B cell (primary cell): Measurements from ENCODE around the gene OXGR1. TPM values are rescaled to one million over a fixed set of nuclear protein-coding genes. Genes with fewer than 3 reads are reported as not detected.

Source experiments
- ATAC-seq: fragments of 200-7000 bp; cut with Tn5 transposase; one replicate; pipeline ENCODE4 v1.10.0; 2021; ENCODE audit warnings: low read depth, mild to moderate bottlenecking, moderate number of reproducible peaks, moderate library complexity
- CTCF ChIA-PET: fragments of 350-600 bp; sonication (Branson Sonifier 250); formaldehyde crosslinking; loops from one replicate; lab custom pipeline; 2021; ENCODE audit warnings: antibody characterized with exemption, inconsistent platforms; lab: Charles Lee
- POLR2A ChIA-PET: fragments of 350-600 bp; sonication (Branson Sonifier 250); formaldehyde crosslinking; loops from one replicate; lab custom pipeline; 2021; ENCODE audit warnings: antibody characterized with exemption; lab: Charles Lee
- DNase-seq: peaks from one replicate; pipeline ENCODE4 v3.0.0; 2013
- H2AFZ ChIP-seq: 2 replicates; pipeline ENCODE4 v1.6.1; 2012; ENCODE audit warnings: mild to moderate bottlenecking, low read depth, low read length; ENCODE audit not compliant: insufficient read depth, poor library complexity, severe bottlenecking
- H3K27ac ChIP-seq, 2 donors: 1 replicate in 1 of 2; 2 replicates in 1 of 2; pipeline ENCODE4 v1.5.1; 2012 to 2013; ENCODE audit warnings: low read length in 2 of 2, mild to moderate bottlenecking in 2 of 2, moderate library complexity in 1 of 2
- H3K27me3 ChIP-seq, 4 experiments: fragments of 200-600 bp in 1 of 4; sonication (generic) in 1 of 4; replicated peaks in 1 of 4; 1 replicate in 2 of 4; 2 replicates in 2 of 4; pipeline versions ENCODE4 v1.6.1 to v1.7.0; 2013 to 2016; ENCODE audit warnings: low read length in 3 of 4, mild to moderate bottlenecking in 2 of 4, mixed read lengths in 1 of 4, moderate library complexity in 1 of 4; ENCODE audit not compliant: insufficient read depth in 4 of 4, control insufficient read depth in 3 of 4; ENCODE audit errors: control extremely low read depth in 1 of 4
- H3K36me3 ChIP-seq, 2 experiments: replicated peaks in 1 of 2; 1 replicate in 1 of 2; 2 replicates in 1 of 2; pipeline versions ENCODE4 v1.6.1 to v1.7.1; 2013; ENCODE audit warnings: low read length in 1 of 2; ENCODE audit not compliant: insufficient read depth in 2 of 2, control insufficient read depth in 1 of 2; ENCODE audit errors: control extremely low read depth in 1 of 2, extremely low read depth in 1 of 2
- H3K4me1 ChIP-seq, 2 donors: fragments of 200-600 bp in 1 of 2; sonication (generic) in 1 of 2; 1 replicate in 1 of 2; 2 replicates in 1 of 2; pipeline versions ENCODE4 v1.5.1 to v1.6.1; 2013 to 2017; ENCODE audit warnings: low read length in 2 of 2; ENCODE audit not compliant: control insufficient read depth in 2 of 2, insufficient read depth in 2 of 2
- H3K4me2 ChIP-seq: replicated peaks from 2 replicates; pipeline ENCODE3; 2012; ENCODE audit warnings: mild to moderate bottlenecking, low read depth, low read length; ENCODE audit not compliant: poor library complexity, severe bottlenecking
- H3K4me3 ChIP-seq, 5 experiments: fragments of 200-600 bp in 1 of 5; sonication (generic) in 1 of 5; 1 replicate in 3 of 5; 2 replicates in 2 of 5; pipeline versions ENCODE4 v1.5.1 to v1.7.0; 2011 to 2016; ENCODE audit warnings: low read length in 4 of 5, mild to moderate bottlenecking in 4 of 5, low read depth in 2 of 5, control low read depth in 1 of 5, moderate library complexity in 1 of 5; ENCODE audit not compliant: insufficient read depth in 1 of 5; ENCODE audit errors: control extremely low read depth in 1 of 5, extremely low read depth in 1 of 5
- H3K79me2 ChIP-seq: fragments of 200-600 bp; sonication (generic); one replicate; pipeline ENCODE4 v1.6.0; 2016; ENCODE audit warnings: low read length; ENCODE audit not compliant: control insufficient read depth, insufficient read depth
- H3K9ac ChIP-seq: fragments of 200-600 bp; sonication (generic); 2 replicates; pipeline ENCODE4 v1.6.1; 2017; ENCODE audit warnings: mild to moderate bottlenecking, low read length, moderate library complexity
- H3K9me3 ChIP-seq, 3 donors: one replicate each; pipeline versions ENCODE4 v1.6.1 to v1.7.1; 2013; ENCODE audit warnings: low read length in 2 of 3; ENCODE audit not compliant: control insufficient read depth in 2 of 3, insufficient read depth in 1 of 3; ENCODE audit errors: control extremely low read depth in 1 of 3
- H4K20me1 ChIP-seq: 2 replicates; pipeline ENCODE4 v1.6.0; 2012; ENCODE audit warnings: mild to moderate bottlenecking, low read length; ENCODE audit not compliant: insufficient read depth, control insufficient read depth, poor library complexity, severe bottlenecking
- H3K27ac Mint-ChIP-seq: one replicate; pipeline ENCODE4 v1.8.0; 2021; ENCODE audit warnings: mixed read lengths
- H3K27me3 Mint-ChIP-seq: one replicate; pipeline ENCODE4 v1.8.0; 2021; ENCODE audit warnings: mixed read lengths
- H3K4me1 Mint-ChIP-seq: one replicate; pipeline ENCODE4 v1.8.0; 2021; ENCODE audit warnings: mixed read lengths
- H3K4me3 Mint-ChIP-seq: one replicate; pipeline ENCODE4 v1.8.0; 2021; ENCODE audit warnings: mixed read lengths
- H3K9me3 Mint-ChIP-seq: one replicate; pipeline ENCODE4 v1.8.0; 2022; ENCODE audit warnings: mixed read lengths; ENCODE audit not compliant: insufficient read depth
- CTCF ChIP-seq: fragments of 200-600 bp; IDR thresholded peaks from one replicate; pipeline ENCODE4 v1.8.0; 2022; ENCODE audit warnings: antibody characterized with exemption, mild to moderate bottlenecking
- EZH2 ChIP-seq: IDR thresholded peaks from 2 replicates; pipeline ENCODE4 v1.6.1; 2012; ENCODE audit warnings: borderline replicate concordance, low read depth, mild to moderate bottlenecking, moderate library complexity, low read length; ENCODE audit not compliant: insufficient read depth, poor library complexity, severe bottlenecking
- WGBS: methylation state at CpG from one replicate; pipeline ENCODE4 v1.1.5; 2013; ENCODE audit warnings: missing lambda C conversion rate; ENCODE audit not compliant: insufficient coverage; 5-methylcytosine and 5-hydroxymethylcytosine counted together
- intact Hi-C: fragments of 100-400 bp; cut with micrococcal nuclease; formaldehyde crosslinking; loops from one replicate; pipeline ENCODE4 v1.10.0; 2022
- polyA plus RNA-seq: library from polyadenylated mRNA; depleted of rRNA; stranded (reverse); fragments of >200 nt; gene quantifications from 2 replicates; pipeline ENCODE4 v1.2.3, GENCODE V29; 2012
- total RNA-seq, 2 donors: library from RNA; stranded (reverse); fragments of 120-200 nt in 1 of 2; gene quantifications; 1 replicate in 1 of 2; 2 replicates in 1 of 2; pipeline versions ENCODE4 v1.2.3 to v1.2.4, GENCODE V29; 2013 to 2022

OXGR1 gene
- total and polyA plus RNA-seq, 2 donors (not counting 1 experiment from before 2014, with no cell fraction given), result not detected

- no peaks in the 10 kb centered on the region for H3K79me2 ChIP-seq
- peaks cover 0 to 24% (median 5%) of the 10 kb centered on the region in 4 experiments for H3K27me3 ChIP-seq
- Mint-ChIP-seq H3K4me1 (peaks cover 8% of the 10 kb centered on the region), H3K27me3 (peaks cover 36% of the 10 kb centered on the region), H3K9me3 (no peaks in the 10 kb centered on the region), H3K27ac (no peak overlapping the region), H3K4me3 (no peak overlapping the region)
- no peaks in the 10 kb centered on the region for H4K20me1 ChIP-seq
- intact Hi-C loops, result no loop called here
- no peak overlapping the region for H2AFZ ChIP-seq
- TF ChIP-seq CTCF, result no peak
- H3K9me3 ChIP-seq, result peaks cover 0 to 13% (median 0%) of the 10 kb centered on the region in 3 donors
- CTCF ChIA-PET, result no interaction called here
- no peak overlapping the region for H3K4me2 ChIP-seq
- ATAC-seq (no peak), DNase-seq (no peak)
- H3K9ac ChIP-seq, result no peak overlapping the region
- no peaks in the 10 kb centered on the region for H3K4me1 ChIP-seq
- no peaks in the 10 kb centered on the region for H3K36me3 ChIP-seq
- WGBS, result 100% methylated on average over 1 of the region's 4 CpGs
- no peak overlapping the region for H3K4me3 ChIP-seq
- POLR2A ChIA-PET, result no interaction called here
- H3K27ac ChIP-seq, result no peak overlapping the region
These were observed 1.8 kb upstream of the OXGR1 start for GRCh38 chr13:96996107-96996506.

GRCh38 chr13:96994858-96995243, 575 bp upstream of the OXGR1 start:
- H3K9me3 ChIP-seq, result peaks cover 0 to 13% (median 0%) of the 10 kb centered on the region in 3 donors
- POLR2A ChIA-PET, result no interaction called here
- ATAC-seq, result no peak
- no peaks in the 10 kb centered on the region for H3K36me3 ChIP-seq
- CTCF ChIA-PET, result no interaction called here
- Mint-ChIP-seq H3K9me3 (no peaks in the 10 kb centered on the region), H3K4me3 (peak overlapping the region; percentile 55), H3K27me3 (peaks cover 44% of the 10 kb centered on the region), H3K4me1 (peaks cover 8% of the 10 kb centered on the region), H3K27ac (no peak overlapping the region)
- no peaks in the 10 kb centered on the region for H3K79me2 ChIP-seq
- no peaks in the 10 kb centered on the region for H4K20me1 ChIP-seq
- TF ChIP-seq EZH2 (no peak), CTCF (no peak)
- H2AFZ ChIP-seq, result no peak overlapping the region
- peaks cover 0 to 24% (median 5%) of the 10 kb centered on the region in 4 experiments for H3K27me3 ChIP-seq
- 93% methylated on average over 3 of the region's 10 CpGs for WGBS
- no peak overlapping the region for H3K27ac ChIP-seq
- no peak for DNase-seq
- no peak overlapping the region for H3K9ac ChIP-seq
- no peak overlapping the region for H3K4me3 ChIP-seq
- H3K4me1 ChIP-seq, result no peaks in the 10 kb centered on the region
- intact Hi-C loops, result no loop called here
- H3K4me2 ChIP-seq, result no peak overlapping the region
